Fibroblast of the aortic adventitia (primary cell): ENCODE measurements around the gene PDE11A. TPM values are rescaled to one million over a fixed set of nuclear protein-coding genes. Genes with fewer than 3 reads are reported as not detected.

Source experiments
- DNase-seq: peaks from one replicate; pipeline ENCODE4 v3.0.0-alpha.2; 2010; ENCODE audit warnings: low read depth
- H3K4me3 ChIP-seq: 2 replicates; pipeline ENCODE4 v1.5.1; 2011; ENCODE audit warnings: low read depth, mild to moderate bottlenecking, control low read depth, low read length, moderate library complexity
- CTCF ChIP-seq: IDR thresholded peaks from 2 replicates; pipeline ENCODE4 v1.5.1; 2011; ENCODE audit warnings: mild to moderate bottlenecking, low read length, control low read depth, inconsistent platforms; ENCODE audit not compliant: insufficient read depth
- total RNA-seq: library from RNA; depleted of rRNA; stranded (reverse); fragments of >200 nt; gene quantifications from 2 replicates; pipeline ENCODE4 v1.2.3, GENCODE V29; 2012; ENCODE audit warnings: low replicate concordance

Gene PDE11A
- total RNA-seq, 1 donor: not detected

DNA sequence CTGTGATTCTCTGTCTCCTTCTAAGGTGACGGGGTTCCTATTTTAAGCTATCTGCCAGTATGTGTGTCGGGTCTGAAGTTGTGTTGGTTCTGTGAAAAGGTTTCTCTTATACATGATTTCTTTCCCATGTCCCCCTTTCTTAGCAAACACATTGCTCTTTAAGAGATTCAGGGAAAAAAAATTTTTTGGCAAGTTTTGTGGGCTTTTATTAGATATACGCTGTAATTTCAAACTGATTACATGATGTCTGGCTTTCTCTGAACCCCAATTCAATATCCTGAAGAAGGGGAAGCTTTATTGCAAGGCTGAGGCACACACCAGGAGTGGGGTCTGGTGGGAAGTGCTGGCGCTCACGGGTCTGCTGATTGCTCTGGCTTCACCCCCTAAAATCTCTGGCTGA lies 469.4 kb downstream of the PDE11A start:
- no peak for DNase-seq
- TF ChIP-seq CTCF: no peak
- H3K4me3 ChIP-seq: no peak overlapping the region

DNA sequence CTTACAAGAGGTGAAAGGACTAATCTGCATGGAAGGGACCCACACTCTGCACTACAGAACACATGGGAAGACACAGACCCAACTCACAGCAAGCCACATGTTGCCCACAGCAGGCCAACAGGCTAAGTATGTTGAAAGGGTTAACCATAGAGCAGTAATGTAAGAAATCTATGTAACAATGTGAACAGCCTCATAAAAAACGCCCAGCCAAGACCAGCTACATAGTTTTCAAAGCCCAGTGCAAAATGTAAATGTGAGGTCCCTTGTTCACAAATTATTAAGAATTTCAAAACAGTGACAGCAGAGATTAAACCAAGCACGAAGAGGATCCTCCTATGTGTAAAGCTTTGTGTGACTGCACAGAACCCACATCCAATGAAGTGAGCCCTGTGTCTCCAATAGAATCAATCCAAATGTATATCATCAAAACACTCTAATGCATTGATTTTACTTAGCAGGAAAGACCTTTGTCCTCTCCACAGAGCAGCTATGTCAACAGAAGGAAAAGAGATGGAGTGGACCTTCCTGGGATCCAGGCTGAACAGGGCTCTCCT lies 469.9 kb downstream of the PDE11A start:
- H3K4me3 ChIP-seq: no peak overlapping the region

DNA sequence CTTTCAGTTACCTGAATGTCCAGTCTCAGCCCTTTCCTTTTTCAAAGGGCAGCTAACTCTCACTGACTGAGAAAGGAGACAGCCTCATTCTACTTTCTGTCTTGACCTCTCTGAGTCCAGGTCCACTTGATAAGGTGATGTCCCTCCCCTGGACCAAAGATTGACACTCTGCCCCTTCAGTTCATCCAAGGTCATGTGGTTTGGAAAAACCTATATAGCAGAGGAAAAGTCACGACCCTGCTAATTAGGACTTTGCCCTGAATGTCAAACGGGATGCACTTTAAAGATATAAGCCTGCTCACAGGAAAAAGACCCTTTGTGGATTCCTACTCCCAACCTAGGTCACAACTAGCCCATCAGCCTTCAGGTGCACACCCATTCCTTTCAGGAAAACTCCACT lies 471.7 kb downstream of the PDE11A start:
- TF ChIP-seq CTCF: no peak
- DNase-seq: no peak
- H3K4me3 ChIP-seq: no peak overlapping the region

More for the DNA sequence above, 469.9 kb downstream of the PDE11A start:
- no peak for TF ChIP-seq CTCF
- DNase-seq: no peak

GRCh38 chr2:177599956-177600355 lies 472.6 kb downstream of the PDE11A start:
- TF ChIP-seq CTCF: no peak
- no peak for DNase-seq
- no peak overlapping the region for H3K4me3 ChIP-seq

DNA sequence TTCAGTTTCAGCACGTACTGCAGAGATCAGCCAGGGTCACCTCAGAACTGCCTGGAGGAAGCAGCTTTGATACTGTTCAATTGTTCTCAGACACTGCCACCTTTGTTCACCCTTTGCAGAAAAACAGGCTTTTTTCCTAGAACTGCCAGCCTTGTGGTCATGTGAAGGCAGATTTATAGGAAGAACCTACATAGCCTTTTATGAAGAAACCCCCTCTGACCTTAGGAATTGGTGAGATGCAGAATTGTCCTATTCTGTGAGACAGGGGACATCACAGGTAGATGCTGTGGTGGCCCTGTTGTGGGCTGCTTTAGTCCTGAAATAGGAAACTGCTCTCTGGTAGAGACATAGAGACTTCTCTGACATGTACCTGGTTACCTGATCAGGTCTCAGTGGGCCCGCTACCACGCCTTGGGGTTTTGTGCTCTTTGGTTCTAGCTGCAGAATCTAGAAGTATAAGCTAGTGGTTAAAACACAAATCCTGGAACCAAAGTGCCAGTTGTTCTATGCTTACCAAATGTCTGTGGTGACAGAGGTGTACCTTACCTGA lies 473.4 kb downstream of the PDE11A start:
- no peak overlapping the region for H3K4me3 ChIP-seq
- DNase-seq: no peak
- no peak for TF ChIP-seq CTCF

- peak; percentile 70 for DNase-seq
- TF ChIP-seq CTCF: no peak
- H3K4me3 ChIP-seq: no peak overlapping the region
Observed at GRCh38 chr2:177598326-177599138, 474.0 kb downstream of the PDE11A start.

DNA sequence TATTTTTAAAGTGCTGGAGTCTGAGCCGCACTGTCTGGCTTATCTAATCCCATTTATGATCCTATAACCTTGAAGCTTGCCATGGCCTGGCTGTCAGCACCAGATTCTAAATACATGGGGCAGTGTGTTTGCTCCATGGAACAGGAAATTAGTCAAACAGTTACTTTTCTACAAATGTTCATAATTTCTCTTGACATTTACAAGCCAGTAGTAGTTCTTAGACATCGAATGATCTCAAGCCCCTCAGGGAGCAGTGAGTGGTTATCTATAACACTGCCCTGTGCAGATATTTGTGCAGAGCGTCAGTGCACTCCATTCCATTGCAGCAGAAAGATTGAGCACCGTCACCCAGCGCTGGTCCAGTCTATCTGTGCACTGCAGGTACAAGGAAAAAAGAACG lies 474.8 kb downstream of the PDE11A start:
- no peak for DNase-seq
- no peak overlapping the region for H3K4me3 ChIP-seq
- no peak for TF ChIP-seq CTCF
